ENCODE data around the gene HLA-DOB. TPM values are rescaled to one million over a fixed set of nuclear protein-coding genes. Genes with fewer than 3 reads are reported as not detected.

Gene HLA-DOB
- total RNA-seq, 4 donors from 2014 or later = 0.28 to 0.82 TPM; not detected in 2

DNA sequence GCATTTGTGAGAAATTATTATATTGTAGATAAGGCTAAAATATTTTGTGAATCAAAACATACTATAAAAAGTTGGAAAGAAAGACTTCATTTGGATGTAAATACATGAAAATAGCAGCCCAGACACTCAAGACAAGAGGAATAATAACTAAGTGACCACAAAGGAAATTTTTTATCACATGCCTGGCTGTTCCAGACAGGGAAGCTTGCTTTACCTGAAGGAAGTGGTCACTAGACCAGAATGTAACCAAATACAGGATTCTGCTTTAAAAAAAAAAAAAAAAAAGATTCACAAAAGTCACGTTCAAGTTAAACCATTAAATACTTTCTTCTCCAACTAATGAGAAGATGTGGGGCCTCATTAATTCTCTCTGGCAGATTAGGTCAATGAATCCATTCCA is 44.1 kb downstream of the HLA-DOB start:
- H3K27ac ChIP-seq = no peak overlapping the region
- DNase-seq = no peak
- no peaks in the 10 kb centered on the region for H3K36me3 ChIP-seq
- intact Hi-C loops (cut with DNase I; ENCODE audit: low total_unique reads) = no loop called here
- H3K4me3 ChIP-seq = no peak overlapping the region
- no peaks in the 10 kb centered on the region for H3K27me3 ChIP-seq
- TF ChIP-seq, protein P1, sequence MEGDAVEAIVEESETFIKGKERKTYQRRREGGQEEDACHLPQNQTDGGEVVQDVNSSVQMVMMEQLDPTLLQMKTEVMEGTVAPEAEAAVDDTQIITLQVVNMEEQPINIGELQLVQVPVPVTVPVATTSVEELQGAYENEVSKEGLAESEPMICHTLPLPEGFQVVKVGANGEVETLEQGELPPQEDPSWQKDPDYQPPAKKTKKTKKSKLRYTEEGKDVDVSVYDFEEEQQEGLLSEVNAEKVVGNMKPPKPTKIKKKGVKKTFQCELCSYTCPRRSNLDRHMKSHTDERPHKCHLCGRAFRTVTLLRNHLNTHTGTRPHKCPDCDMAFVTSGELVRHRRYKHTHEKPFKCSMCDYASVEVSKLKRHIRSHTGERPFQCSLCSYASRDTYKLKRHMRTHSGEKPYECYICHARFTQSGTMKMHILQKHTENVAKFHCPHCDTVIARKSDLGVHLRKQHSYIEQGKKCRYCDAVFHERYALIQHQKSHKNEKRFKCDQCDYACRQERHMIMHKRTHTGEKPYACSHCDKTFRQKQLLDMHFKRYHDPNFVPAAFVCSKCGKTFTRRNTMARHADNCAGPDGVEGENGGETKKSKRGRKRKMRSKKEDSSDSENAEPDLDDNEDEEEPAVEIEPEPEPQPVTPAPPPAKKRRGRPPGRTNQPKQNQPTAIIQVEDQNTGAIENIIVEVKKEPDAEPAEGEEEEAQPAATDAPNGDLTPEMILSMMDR (IDR thresholded peaks at IDR 0.05) = no peak
- no peak for TF ChIP-seq POLR2A (IDR thresholded peaks at IDR 0.05)
- H3K4me1 ChIP-seq = no peaks in the 10 kb centered on the region
- no peaks in the 10 kb centered on the region for H3K9me3 ChIP-seq

DNA sequence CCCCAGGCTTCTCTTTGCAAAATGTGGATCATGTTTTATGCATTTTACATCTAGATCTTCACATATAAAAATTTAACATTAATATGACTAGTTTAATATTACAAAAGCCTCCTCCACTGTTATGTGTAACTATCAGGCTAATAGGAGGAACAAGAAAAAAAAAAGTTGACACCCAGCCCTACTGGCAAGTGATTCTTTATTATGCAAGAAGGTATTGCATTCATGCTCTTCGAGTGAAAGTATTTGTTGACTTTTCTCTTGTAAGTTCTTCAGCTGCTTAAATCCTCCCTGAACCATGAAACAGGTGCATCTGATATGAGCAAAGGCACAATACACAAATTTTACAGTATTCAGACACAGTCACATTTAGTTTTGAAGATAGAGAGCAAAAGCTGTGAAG is 52.8 kb downstream of the HLA-DOB start:
- Histone ChIP-seq H3K36me3 (no peaks in the 10 kb centered on the region), H3K9me3 (no peaks in the 10 kb centered on the region), H3K4me3 (no peak overlapping the region), H3K27ac (no peak overlapping the region), H3K4me1 (no peaks in the 10 kb centered on the region), H3K27me3 (no peaks in the 10 kb centered on the region)
- TF ChIP-seq, protein P1 (IDR thresholded peaks at IDR 0.05) = no peak
- no peak for TF ChIP-seq POLR2A (IDR thresholded peaks at IDR 0.05)
- no peak for DNase-seq
- intact Hi-C loops (cut with DNase I; ENCODE audit: low total_unique reads) = loop anchor here (5.0 kb wide), 1 partner anchor 102 kb away; no protein-coding TSS in a partner anchor

DNA sequence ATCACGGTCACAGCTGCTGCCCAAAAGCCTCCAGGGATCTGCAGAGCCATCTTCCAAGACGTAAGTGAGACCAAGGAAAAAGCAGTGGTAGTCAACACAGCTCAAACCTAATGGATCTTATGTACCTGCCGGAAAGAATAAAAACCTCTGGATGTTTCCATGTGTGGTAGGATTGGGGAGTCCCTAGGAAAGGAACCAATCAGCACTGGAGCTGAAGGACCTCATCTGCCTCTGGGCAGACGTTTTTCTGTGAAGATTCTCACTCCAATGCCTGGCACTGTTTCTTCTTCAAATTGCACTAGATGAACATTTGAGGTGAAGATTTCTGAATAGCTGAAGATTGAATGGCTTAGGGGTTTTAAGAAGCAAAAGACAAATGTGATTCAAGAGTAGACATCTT is 53.4 kb downstream of the HLA-DOB start, which contains the start of gene HLA-DQB2:
HLA-DQB2 (minus strand) TSS at position 112 of the 400 bp plus-strand sequence; CDS start at position 50, 62 bp downstream.
- no peak for DNase-seq
- no peaks in the 10 kb centered on the region for H3K9me3 ChIP-seq
- H3K4me1 ChIP-seq = no peaks in the 10 kb centered on the region
- H3K27ac ChIP-seq = no peak within 1 kb of the TSS
- H3K36me3 ChIP-seq = no peaks in the 10 kb centered on the region
- intact Hi-C loops (cut with DNase I; ENCODE audit: low total_unique reads) = loop anchor here (5.0 kb wide), 1 partner anchor 101 kb away; no protein-coding TSS in a partner anchor
- no peak for TF ChIP-seq POLR2A (IDR thresholded peaks at IDR 0.05)
- no peaks in the 10 kb centered on the region for H3K27me3 ChIP-seq
- H3K4me3 ChIP-seq = no peak within 1 kb of the TSS

Other genes with a start within 250 kb of the HLA-DOB start
- gene HLA-DRB1, start 227.2 kb downstream of the HLA-DOB start, total RNA-seq = 100 to 1,000 TPM in 2 of 4 donors, 10 to 100 TPM in 2; 15.9 to 197 (median 79.2) TPM
- 10 to 100 TPM in 3 of 4 donors, 1 to 10 TPM in 1; 3.8 to 41.8 (median 22.7) TPM for gene HLA-DQA1, start 179.6 kb downstream of the HLA-DOB start, total RNA-seq
- gene HLA-DQB1, start 150.3 kb downstream of the HLA-DOB start, total RNA-seq = 10 to 100 TPM in 2 of 4 donors, 1 to 10 TPM in 1, not detected in 1; 4.9 to 31.2 (median 17.9) TPM
- 1 to 10 TPM in 1 of 4 donors, not detected in 3; 4.4 TPM for gene HLA-DQA2, start 75.6 kb downstream of the HLA-DOB start, total RNA-seq
- gene HLA-DQB2, start 53.5 kb downstream of the HLA-DOB start, total RNA-seq = 1 to 10 TPM in 1 of 4 donors, under 1 TPM in 1, not detected in 2; 0.41 to 9.8 TPM
- gene TAP2, start 21.7 kb upstream of the HLA-DOB start, total RNA-seq = 10 to 100 TPM in 2 of 4 donors, 1 to 10 TPM in 2; 3.0 to 42.4 (median 21.5) TPM
- 10 to 100 TPM; 23.5 to 60.1 (median 27.2) TPM for gene PSMB8, start 27.0 kb upstream of the HLA-DOB start, total RNA-seq
- 10 to 100 TPM; 18.2 to 62.2 (median 26.5) TPM for gene TAP1, start 36.7 kb upstream of the HLA-DOB start, total RNA-seq
- gene PSMB9, start 37.2 kb upstream of the HLA-DOB start, total RNA-seq = 10 to 100 TPM; 14.0 to 50.7 (median 38.6) TPM
- 10 to 100 TPM; 16.9 to 29.4 (median 22.4) TPM for gene HLA-DMB, start 124.0 kb upstream of the HLA-DOB start, total RNA-seq
- 100 to 1,000 TPM in 1 of 4 donors, 10 to 100 TPM in 2, 1 to 10 TPM in 1; 6.6 to 134 (median 51.7) TPM for gene HLA-DMA, start 136.1 kb upstream of the HLA-DOB start, total RNA-seq
- gene BRD2, start 151.6 kb upstream of the HLA-DOB start, total RNA-seq = 100 to 1,000 TPM in 2 of 4 donors, 10 to 100 TPM in 2; 42.5 to 202 (median 120) TPM
- gene HLA-DOA, start 192.6 kb upstream of the HLA-DOB start, total RNA-seq = 10 to 100 TPM in 3 of 4 donors, 1 to 10 TPM in 1; 8.2 to 34.1 (median 18.4) TPM

All from uterus (tissue), 4 donors.